HCT116 (cell line): ENCODE measurements around the gene POR.

ENCODE experiments used
- CEBPB ChIP-seq: IDR thresholded peaks from 2 replicates; pipeline ENCODE4 v1.6.1; 2012; ENCODE audit warnings: low read depth
- EZH2 ChIP-seq: fragments of 200-600 bp; sonication (generic); IDR thresholded peaks from 2 replicates; pipeline ENCODE4 v1.6.1; 2017; ENCODE audit warnings: antibody characterized with exemption, mixed run types
- EZH2phosphoT487 ChIP-seq: fragments of 200-600 bp; IDR thresholded peaks from 2 replicates; pipeline ENCODE4 v1.6.1; 2018; ENCODE audit warnings: antibody characterized with exemption, borderline replicate concordance
- JUND ChIP-seq: IDR thresholded peaks from 2 replicates; pipeline ENCODE4 v1.6.1; 2012
- POLR2A ChIP-seq: IDR thresholded peaks from 2 replicates; pipeline ENCODE4 v1.7.0; 2011; ENCODE audit warnings: borderline replicate concordance; ENCODE audit not compliant: insufficient read depth, insufficient read length; ENCODE audit errors: extremely low read depth
- POLR2AphosphoS5 ChIP-seq: IDR thresholded peaks from 2 replicates; pipeline ENCODE4 v1.6.1; 2011; ENCODE audit warnings: mild to moderate bottlenecking, low read depth, low read length, moderate library complexity
- RAD21 ChIP-seq: IDR thresholded peaks from 2 replicates; pipeline ENCODE4 v1.6.1; 2012; ENCODE audit warnings: low read depth, mild to moderate bottlenecking
- SP1 ChIP-seq: IDR thresholded peaks from 2 replicates; pipeline ENCODE4 v1.6.1; 2012; ENCODE audit warnings: low read depth
- TCF7L2 ChIP-seq: IDR thresholded peaks from 2 replicates; pipeline ENCODE4 v1.7.0; 2011; ENCODE audit warnings: borderline replicate concordance, inconsistent platforms; ENCODE audit not compliant: insufficient read depth, insufficient read length; ENCODE audit errors: extremely low read depth
- TF ChIP-seq, protein P1 (sequence below), 3 experiments: fragments of 200-600 bp in 1 of 3; sonication (generic) in 1 of 3; IDR thresholded peaks in 2 of 3; conservative IDR thresholded peaks in 1 of 3; 2 replicates each; pipeline ENCODE4 v1.5.1; 2012 to 2017; ENCODE audit warnings: low read depth in 2 of 3, low read length in 2 of 3, antibody characterized with exemption in 1 of 3, borderline replicate concordance in 1 of 3, control low read depth in 1 of 3, mild to moderate bottlenecking in 1 of 3, mixed read lengths in 1 of 3, mixed run types in 1 of 3, moderate library complexity in 1 of 3; ENCODE audit not compliant: insufficient read depth in 1 of 3
- TF ChIP-seq, protein P2 (sequence below): IDR thresholded peaks from 2 replicates; pipeline ENCODE4 v1.6.1; 2012; ENCODE audit warnings: low read depth

DNA sequence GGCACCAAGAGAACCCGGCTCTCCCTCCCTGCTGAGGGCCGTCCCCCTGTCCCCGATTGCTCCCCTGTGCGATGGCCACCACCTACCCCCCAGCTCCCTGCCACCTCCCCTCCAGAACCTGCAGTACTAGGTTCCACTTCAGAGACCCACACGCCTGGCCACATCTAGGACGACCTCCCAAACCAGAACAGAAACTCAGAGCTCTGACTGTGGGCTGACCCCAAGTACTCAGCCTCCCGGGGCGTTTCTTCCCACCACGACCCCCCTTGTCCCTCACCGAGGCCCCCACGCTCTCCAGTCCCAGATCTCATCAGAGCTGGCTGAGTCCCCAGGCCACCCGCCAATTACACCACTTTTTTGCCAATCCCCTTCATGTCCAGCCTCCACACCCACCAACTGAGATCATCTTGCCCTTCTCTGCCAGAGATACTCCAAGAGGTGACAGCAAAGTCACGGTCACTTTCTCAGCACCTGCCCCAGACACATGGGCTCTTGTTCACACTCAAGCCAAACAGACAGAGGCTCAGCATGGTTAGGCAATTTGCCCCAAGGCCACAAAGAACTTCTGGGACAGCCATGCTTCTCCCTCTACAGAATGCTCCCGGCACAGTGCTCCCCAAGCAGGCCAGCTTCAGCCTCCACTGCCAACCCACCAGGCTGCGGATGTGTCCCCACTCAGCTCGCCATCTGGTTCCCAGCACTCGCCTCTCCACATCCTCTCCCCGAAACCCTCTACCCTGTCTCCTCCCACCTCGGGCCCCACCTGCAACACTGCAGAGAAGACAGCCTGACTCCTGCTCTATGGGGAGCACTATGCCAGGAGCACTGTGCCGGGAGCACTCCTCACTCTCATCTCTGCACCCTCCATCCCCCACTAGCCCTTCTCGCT is 74.8 kb downstream of the POR start:
- TF ChIP-seq, protein P1, sequence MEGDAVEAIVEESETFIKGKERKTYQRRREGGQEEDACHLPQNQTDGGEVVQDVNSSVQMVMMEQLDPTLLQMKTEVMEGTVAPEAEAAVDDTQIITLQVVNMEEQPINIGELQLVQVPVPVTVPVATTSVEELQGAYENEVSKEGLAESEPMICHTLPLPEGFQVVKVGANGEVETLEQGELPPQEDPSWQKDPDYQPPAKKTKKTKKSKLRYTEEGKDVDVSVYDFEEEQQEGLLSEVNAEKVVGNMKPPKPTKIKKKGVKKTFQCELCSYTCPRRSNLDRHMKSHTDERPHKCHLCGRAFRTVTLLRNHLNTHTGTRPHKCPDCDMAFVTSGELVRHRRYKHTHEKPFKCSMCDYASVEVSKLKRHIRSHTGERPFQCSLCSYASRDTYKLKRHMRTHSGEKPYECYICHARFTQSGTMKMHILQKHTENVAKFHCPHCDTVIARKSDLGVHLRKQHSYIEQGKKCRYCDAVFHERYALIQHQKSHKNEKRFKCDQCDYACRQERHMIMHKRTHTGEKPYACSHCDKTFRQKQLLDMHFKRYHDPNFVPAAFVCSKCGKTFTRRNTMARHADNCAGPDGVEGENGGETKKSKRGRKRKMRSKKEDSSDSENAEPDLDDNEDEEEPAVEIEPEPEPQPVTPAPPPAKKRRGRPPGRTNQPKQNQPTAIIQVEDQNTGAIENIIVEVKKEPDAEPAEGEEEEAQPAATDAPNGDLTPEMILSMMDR (IDR thresholded peaks at IDR 0.05 in 2 of 3, conservative IDR thresholded peaks at IDR 0.05 in 1 of 3; ENCODE audit: borderline replicate concordance in 1 of 3, insufficient read depth in 1 of 3, low read depth in 2 of 3, low read length in 2 of 3) = no peak
- TF ChIP-seq CEBPB (no peak), SP1 (no peak), POLR2A (no peak), RAD21 (no peak), JUND (no peak), EZH2phosphoT487 (no peak), TCF7L2 (no peak), EZH2 (no peak), POLR2AphosphoS5 (no peak)
- TF ChIP-seq, protein P2, sequence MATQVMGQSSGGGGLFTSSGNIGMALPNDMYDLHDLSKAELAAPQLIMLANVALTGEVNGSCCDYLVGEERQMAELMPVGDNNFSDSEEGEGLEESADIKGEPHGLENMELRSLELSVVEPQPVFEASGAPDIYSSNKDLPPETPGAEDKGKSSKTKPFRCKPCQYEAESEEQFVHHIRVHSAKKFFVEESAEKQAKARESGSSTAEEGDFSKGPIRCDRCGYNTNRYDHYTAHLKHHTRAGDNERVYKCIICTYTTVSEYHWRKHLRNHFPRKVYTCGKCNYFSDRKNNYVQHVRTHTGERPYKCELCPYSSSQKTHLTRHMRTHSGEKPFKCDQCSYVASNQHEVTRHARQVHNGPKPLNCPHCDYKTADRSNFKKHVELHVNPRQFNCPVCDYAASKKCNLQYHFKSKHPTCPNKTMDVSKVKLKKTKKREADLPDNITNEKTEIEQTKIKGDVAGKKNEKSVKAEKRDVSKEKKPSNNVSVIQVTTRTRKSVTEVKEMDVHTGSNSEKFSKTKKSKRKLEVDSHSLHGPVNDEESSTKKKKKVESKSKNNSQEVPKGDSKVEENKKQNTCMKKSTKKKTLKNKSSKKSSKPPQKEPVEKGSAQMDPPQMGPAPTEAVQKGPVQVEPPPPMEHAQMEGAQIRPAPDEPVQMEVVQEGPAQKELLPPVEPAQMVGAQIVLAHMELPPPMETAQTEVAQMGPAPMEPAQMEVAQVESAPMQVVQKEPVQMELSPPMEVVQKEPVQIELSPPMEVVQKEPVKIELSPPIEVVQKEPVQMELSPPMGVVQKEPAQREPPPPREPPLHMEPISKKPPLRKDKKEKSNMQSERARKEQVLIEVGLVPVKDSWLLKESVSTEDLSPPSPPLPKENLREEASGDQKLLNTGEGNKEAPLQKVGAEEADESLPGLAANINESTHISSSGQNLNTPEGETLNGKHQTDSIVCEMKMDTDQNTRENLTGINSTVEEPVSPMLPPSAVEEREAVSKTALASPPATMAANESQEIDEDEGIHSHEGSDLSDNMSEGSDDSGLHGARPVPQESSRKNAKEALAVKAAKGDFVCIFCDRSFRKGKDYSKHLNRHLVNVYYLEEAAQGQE = no peak
